Measurements from ENCODE around the gene ARHGAP22. TPM values are rescaled to one million over a fixed set of nuclear protein-coding genes. Genes with fewer than 3 reads are reported as not detected.

Gene ARHGAP22
- total and polyA plus RNA-seq, 2 donors: 5.5 to 8.5 TPM

Other genes with a start within 250 kb of the ARHGAP22 start
- gene WDFY4, start 79.8 kb upstream of the ARHGAP22 start, total RNA-seq: 25.1 TPM
- gene WDFY4, start 79.8 kb upstream of the ARHGAP22 start, polyA plus RNA-seq: 13.0 TPM